HG03469 (cell line): Measurements from ENCODE around the gene FBXL22.

Experiments
- ATAC-seq: cut with Tn5 transposase; IDR thresholded peaks from one replicate; pipeline ENCODE4 v1.9.1; 2021; ENCODE audit warnings: mild to moderate bottlenecking, moderate library complexity, moderate number of reproducible peaks; ENCODE audit not compliant: unreplicated experiment

Gene FBXL22, protein sequence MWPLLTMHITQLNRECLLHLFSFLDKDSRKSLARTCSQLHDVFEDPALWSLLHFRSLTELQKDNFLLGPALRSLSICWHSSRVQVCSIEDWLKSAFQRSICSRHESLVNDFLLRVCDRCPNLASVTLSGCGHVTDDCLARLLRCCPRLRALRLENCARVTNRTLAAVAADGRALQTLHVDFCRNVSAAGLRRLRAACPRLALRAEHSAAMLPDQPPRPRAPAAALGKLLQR

DNA sequence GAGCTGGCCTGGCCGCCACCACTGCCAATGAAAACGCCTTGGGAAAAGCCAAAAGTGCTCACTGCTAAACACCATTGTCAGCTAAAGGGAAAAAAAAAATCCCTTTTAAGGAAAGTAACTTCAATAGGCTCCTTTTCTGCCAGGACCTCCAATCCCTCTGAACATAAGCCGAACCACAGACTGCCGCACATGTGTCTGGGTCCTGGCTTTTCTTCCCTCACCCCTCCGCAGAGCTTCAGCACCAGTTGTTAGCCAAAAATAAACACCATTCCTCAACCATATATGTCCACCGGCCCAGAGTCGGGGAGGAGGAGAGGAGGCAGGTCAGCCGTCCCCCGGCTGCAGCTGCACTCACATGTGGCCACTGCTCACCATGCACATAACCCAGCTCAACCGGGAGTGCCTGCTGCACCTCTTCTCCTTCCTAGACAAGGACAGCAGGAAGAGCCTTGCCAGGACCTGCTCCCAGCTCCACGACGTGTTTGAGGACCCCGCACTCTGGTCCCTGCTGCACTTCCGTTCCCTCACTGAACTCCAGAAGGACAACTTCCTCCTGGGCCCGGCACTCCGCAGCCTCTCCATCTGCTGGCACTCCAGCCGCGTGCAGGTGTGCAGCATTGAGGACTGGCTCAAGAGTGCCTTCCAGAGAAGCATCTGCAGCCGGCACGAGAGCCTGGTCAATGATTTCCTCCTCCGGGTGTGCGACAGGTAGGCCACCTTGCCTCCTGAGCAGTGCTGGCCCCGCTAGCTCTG, at the start of gene FBXL22:
Gene FBXL22 (plus strand): TSS at position 350 of the 753 bp plus-strand sequence. CDS start 6 bp downstream, at position 356.
- no peak for ATAC-seq

DNA sequence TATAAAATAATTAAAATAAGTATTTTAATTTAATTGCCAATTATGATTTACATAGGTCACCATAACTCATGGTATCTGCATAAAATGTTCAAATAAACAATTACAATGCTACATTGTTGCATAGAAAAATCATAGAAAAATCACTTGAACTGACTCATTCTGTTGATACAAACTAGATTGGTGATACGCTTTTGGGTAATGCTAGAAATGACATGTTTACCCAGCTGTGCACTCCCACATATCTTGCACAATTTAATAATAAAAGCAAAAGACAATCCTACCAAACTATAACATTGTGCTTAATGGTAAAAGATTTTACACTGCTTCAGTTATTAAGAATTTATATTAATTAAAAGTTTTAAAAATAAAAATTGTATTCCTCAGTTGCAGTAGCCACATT, 45.8 kb upstream of the FBXL22 start:
- ATAC-seq, result no peak

DNA sequence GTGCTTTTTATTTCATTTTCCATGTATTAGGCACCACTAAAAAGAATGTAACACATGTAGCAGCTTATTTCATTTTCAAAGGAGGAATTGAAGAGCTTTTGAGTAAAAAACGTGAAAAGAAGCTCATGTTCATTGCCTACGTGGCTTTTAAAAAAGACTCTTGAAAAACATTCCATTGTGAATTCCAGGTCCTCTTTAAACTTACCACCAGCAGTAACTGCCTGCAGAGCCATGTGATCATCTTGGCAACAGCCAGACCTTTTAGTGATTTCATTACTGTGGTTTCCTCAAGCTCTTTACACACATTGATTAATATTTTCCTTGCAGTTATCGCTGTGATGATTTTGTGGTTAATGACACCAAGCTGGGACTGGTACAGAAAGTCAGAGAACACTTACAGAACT, 43.8 kb upstream of the FBXL22 start:
- ATAC-seq, result no peak

DNA sequence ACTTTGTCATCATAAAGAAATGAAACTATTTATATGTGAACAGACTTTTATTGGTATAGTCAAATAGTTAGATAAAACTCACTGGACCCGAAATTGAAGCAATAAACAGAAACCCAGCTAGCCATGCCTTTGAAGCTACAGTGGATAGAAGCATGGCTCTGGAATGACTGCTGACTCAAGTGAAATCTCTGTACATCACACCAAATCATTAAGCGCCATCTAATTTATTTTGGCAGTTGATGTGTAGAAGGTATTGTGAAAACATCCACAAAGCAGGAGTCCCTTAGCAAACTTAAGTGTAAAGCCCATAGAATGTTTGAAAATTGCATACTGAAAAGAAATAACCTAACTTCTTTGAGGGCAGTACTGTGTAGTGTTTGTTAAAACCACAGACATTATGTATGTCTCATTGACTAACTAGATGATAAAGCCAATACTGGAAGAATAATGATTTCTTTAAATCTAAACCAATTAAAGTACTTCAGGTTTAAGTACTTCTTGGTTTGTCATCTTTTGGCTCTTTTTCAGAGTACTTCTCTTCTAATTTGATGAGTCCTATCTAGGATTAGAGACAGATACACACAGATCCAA, 42.8 kb upstream of the FBXL22 start:
- no peak for ATAC-seq

DNA sequence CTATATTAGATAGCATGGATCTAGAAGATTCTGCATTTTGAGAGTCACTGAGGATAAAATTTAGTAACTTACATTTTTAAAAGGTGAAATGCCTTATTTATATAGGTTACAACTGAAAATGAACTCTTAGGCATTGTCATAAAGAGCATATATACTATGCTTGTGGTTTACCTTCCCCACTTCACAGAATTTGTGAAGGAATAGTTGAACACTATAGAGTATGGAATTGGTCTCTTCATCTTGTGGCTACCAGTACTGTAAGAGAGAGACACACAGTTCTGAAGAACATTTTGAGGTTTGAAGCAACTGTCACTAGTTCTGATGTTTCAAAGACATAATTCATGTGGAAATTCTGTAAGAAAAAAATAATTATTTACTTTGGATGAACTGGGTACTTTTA, 41.7 kb upstream of the FBXL22 start:
- ATAC-seq, result no peak

DNA sequence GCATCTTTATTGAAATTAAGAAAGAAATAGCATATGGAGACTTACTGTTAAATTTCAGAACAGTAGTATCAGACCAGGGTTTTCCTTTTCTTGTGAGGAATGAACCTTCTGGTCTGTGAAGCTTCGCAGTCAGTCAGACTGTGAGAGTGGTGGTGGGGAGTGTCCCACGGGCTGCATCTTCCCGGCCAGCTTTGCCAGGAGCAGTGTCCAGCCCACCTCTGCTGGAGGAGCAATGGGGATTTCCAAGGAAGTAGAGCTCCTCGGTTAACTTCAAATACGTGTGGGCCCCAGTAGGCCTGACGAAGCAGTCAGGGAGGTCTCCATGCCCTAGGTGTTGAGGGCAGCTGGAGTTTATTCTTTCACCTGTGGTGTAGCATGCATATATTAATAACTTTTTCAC, 40.9 kb upstream of the FBXL22 start:
- no peak for ATAC-seq

DNA sequence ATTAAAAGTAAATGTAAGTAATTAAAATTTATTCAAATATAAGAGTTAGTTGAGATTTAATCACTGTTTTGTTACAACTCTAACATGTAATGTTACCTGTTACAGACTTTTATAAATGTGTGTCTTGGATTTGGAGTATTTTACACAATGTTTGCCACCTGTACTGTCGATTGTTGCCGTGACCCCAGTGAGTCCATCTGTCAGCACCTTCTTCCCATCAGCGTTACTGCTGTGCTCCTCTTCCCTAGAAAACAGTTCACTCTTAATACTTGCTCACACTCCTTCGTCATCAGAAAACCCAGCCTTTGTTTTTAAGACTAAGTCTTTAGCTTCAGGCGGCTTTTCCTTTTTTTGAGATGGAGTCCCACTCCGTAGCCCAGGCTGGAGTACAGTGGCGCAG, 40.5 kb upstream of the FBXL22 start:
- no peak for ATAC-seq

DNA sequence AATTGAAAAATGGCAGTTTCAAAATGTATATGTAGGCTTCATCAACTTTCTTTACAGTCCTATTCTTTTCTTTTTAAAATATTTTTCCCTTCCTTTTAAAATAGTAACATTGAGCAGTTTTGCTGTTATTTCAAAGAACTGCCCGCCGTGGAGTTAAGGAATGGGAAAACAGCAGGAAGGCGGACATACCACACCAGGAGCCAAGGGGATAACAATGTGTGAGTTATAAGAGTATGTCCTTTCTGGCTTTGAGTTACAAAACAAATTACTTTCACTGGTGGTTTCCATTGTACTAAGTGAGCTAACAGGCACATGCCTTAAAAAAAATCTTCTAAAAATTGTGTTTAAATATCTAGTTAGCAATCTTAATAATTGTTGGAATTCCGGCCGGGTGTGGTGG, 37.4 kb upstream of the FBXL22 start:
- ATAC-seq, result no peak

DNA sequence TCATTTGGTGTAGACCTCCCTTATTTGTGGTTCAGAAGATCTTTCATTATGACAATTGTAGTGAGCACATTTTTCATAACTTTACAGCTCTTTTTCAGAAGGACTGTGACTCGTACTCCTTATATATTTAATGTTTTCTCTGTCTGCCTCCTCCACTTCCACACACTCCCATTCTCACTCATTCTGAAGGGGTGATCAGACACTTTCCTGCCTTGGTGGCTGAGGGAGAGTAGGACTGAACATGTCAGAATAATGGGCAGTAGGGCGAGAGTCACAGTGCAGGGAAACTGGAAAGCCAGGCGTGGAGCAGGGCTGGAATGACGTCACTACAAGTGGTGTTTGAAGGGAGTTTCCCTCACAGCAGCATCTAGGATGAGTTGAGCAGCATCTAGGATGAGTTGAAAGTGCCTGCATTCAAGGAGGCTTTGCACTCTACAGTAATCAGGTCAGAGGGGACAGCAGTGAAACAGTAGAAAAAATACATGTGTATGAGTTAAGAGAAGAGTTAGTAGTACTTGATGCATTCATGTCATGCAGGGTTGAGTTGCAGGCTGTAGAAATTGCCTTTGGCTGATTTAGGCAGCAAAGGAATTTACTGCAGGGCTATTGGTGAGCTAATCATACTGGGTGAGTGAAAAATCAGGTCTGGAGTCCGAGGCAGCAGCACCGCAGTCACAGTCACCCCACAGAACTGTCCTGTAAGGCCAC, 36.3 kb upstream of the FBXL22 start:
- ATAC-seq, result no peak

DNA sequence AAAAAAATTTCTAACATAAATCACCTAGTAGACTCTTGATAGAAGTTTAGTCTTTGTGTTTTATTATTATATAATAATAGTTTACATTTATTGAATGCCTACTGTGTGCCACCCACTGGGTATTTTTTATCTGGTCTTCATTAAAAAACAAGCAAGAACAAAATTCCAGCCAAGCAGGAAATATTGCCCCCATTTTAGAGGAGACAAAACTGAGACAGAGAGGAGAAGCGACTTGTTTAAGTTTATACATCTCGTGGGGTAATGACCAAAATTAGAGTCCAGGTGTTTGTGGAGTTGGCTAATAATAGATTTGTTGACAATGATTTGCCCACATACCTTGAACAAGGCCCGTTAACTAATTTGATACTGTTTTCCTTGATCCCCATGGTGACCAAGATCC, 33.1 kb upstream of the FBXL22 start:
- no peak for ATAC-seq

DNA sequence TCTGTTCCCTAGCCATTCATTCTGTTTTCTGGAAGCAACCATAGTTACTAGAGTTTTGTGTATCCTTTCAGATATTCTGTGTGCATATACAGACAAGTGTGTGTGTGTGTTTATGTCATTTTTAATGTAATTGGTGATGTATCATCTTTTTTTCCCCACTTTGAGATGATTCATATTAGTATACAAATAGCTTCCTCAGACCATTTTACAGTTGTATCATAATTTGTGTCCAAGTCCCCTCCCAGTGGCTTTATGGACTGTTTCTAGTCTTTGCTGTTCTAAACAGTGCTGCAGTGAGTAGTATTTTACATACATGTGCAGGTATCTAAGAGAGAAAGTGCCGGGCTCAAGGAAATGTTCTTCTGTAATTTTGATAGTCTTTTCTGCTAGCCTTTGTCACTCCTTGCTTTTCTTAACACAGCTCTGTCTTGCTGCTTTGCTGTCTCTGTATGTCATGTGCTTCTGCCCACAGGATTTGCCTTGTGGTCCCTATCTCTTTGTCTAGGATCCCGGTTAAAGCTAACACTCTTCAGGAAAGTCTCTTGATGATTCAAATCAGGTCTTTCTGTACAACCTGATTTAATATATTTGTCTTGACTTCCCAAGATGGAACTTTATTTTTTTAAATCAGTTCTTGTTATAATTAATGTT, 31.5 kb upstream of the FBXL22 start:
- no peak for ATAC-seq

DNA sequence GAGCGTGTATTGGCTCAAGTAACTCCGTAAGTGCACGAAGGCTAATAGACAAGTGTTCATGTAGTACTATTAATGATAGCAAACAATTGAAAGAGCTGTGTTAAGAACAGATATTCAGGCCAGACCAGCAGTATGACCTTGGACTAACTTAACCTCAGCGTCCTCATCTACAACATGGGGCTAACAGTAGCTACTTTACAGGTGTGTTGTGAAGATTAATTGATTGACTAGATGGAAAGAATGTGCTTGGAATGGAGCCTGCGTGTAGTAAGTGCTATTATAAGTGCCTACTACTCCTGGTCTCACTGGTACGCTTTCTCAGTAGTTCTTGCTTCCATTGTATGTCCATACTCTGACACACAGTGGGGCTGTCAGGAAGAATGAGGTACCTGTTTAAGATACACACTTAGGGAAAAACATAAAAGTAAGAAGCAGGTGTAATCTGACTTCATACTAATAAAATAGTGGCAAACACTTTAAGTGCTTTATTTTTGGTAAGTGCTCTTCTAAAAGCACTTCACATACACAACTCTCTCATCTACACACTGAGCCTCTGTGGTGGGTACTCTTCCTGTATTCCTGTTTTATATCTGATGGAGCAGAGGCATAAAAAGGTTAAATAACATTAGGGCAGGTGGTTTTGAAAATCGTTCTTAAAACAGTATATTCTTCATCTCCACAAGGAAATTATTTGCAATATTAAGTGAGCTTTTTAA, 24.3 kb upstream of the FBXL22 start:
- ATAC-seq, result no peak

DNA sequence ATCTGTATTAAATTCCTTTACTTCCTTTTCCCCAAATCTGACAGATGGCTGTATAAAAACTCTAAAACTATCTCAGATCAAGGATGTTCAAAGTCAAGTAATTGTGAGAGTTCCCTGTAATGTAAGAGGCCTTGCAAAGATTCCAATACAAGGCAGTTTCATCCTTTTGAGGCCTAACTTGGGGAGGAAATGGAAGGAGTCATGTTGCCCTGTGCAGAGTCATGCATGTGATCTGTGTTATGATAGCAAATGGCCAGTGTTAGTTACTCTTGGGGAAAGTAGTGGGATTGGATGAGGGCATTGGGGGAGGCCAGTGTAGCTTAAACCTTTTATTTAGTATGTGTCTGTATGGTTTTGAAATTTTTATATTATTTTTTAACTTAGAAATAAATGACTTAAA, 23.7 kb upstream of the FBXL22 start:
- no peak for ATAC-seq

DNA sequence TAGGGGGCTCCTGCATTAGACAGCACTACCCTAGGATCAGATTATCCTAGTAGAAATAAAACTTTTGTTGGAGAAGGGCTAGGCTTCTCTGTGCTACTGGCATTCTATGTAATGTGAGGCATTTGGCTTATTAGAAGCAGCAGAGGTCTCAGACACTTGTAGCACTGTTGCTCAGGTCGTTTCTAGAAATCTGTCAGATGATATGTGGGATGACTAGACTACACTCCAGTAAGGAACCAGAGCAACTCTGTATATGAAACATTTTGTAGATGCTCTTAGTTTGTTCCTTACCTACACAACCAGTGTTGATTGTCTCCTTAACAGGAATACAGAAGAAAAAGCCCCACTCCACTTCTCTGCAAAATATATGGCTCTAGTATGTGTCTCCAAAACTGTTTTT, 21.9 kb upstream of the FBXL22 start:
- no peak for ATAC-seq

DNA sequence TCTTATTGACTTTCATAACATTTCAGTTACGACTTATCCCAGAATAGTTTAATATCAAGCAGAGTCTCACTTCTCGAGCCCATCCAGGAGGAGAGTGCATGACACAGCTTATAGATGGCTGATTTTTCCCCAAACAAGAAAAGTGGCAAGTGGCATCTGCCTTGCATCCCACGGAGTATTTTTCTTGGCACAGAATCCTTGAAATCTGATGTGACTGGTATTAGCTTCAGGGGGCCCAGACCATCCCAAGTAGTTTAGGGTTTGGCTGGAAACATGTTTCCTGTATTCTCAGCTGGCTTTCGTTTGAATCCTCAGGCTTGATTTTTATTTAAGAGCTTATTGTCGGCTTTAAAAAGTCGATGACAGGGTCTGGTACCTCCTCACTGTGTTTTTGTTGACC, 20.7 kb upstream of the FBXL22 start:
- no peak for ATAC-seq

DNA sequence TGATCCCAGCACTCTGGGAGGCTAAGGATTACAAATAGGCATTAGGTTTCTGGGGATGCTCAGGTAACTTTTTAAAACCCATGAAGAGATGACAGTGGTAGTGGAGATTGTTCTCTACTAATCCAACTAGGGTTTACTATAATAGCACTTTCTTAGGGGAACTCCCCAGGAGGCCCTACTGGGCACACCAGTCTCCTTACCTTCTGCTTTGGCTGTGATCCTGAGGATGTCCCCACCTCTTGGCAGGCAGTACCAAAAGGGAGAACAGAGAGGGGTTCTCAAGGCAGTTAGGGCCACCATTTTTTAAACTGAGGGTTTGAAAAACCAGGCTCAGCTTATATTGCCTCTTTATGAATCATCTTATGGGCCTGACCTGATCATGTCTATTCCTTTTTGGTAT, 15.0 kb upstream of the FBXL22 start:
- ATAC-seq, result no peak

DNA sequence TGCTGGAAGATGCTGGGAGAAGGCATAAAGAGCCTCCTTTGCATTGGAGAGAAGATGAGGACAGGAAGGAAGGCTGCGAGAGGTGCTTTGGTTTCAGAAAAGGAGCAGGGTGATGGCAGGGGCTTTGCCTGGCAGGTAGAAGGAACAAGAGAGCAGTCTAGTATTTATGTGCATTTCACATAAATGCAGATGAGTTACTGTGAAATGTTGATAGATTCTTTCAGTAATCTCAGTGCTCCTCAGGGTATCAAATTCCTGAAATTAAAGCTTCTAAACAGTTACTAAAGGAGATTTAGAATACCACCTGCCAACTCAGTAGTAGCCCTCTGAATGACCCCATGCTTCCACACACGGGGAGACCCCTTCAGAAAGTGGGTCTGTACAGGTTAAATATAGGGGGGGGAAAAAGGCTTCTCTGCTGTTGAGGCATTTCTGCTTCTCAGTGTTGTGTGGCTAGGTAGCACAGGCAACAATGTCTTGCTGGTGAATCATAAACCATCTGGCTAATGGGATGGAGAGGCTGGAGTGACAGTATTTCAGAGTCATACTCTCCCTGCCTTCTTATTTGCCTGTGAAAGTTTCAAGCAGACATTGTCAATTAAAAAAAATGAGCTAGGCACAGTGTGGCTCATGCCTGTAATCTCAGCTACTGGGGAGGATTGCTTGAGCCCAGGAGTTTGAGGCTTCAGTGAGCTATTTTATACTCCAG, 14.3 kb upstream of the FBXL22 start:
- no peak for ATAC-seq

DNA sequence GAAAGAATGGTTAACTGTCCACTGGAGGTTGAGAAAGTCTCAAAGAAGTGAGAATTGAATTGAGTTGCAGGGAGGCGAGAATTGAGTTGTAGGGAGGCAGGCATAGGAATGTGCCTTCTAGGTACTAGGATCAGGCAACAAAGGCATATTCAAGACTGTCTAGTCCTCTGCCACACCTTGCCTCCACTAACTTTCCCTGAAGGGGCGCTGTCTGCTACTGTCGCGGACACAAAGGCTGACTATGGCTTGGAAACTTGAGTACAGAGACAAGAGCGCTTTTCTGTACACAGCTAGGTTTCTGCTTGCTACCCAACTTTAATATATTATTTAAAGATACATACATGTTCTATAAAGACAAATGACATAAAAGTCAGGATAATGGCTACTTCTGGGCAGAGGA, 10.4 kb upstream of the FBXL22 start:
- ATAC-seq, result no peak

DNA sequence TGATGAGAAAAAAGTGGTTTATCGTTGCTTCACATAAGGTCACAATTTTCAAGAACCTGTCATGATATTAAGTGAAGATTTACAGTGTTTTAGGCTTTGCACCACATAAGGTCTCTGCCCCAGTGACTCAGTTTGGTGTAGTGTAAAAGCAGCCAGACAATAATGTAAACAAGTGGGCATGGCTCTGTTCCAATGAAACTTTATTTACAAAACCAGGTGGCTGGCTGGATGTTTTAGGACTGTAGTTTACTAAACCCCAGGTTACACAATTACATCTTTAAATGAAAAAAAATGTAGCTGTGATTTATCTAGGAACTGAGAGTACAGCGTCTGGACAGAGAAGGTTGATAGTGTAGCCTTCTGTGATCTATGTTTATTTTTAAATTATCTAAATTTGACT, 9.7 kb upstream of the FBXL22 start:
- no peak for ATAC-seq

DNA sequence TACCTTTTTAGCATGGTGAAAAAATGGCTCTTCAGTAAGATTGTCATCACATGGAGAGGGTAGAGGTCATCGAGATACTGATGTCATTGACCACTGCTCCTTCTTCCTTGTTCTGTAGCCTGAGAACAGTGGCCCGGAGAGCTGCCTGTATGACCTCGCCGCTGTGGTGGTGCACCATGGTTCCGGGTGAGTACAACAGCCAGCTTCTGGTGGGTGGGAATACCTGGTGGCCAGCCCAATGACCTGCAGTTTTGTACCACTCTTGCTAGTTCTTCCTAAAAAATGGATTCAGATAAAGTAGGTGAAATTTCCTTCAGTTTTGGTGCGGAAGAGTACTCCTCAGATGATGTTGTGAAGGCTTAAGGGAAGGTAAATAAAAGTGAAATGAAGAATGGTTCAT, 8.4 kb upstream of the FBXL22 start:
- ATAC-seq, result no peak
